Caco-2 (cell line): ENCODE data around the gene WDR27. TPM values are rescaled to one million over a fixed set of nuclear protein-coding genes. Genes with fewer than 3 reads are reported as not detected.

Experiments used
- BruUV-seq: library from RNA; stranded (reverse); fragments of 400-500 nt; replicated peaks from 2 replicates; lab custom pipeline; 2021; lab: Mats Ljungman, UMichigan
- CTCF ChIA-PET: fragments of 300-600 bp; sonication (Branson Sonifier 250); formaldehyde crosslinking; loops from one replicate; lab custom pipeline; 2022; ENCODE audit warnings: antibody characterized with exemption; lab: Charles Lee
- POLR2A ChIA-PET: fragments of 300-600 bp; sonication (Branson Sonifier 250); formaldehyde crosslinking; loops from one replicate; lab custom pipeline; 2022; ENCODE audit warnings: antibody characterized with exemption; lab: Charles Lee
- DNase-seq, 2 experiments: peaks; one replicate each; pipeline versions ENCODE4 v3.0.0 to v3.0.0-alpha.2; 2020 to 2022
- H3K27me3 ChIP-seq: replicated peaks from 2 replicates; pipeline ENCODE4 v1.6.0; 2011; ENCODE audit warnings: low read length; ENCODE audit not compliant: control insufficient read depth, insufficient read depth
- H3K36me3 ChIP-seq: 2 replicates; pipeline ENCODE4 v1.5.1; 2011; ENCODE audit warnings: low read length; ENCODE audit not compliant: control insufficient read depth, insufficient read depth
- H3K4me1 ChIP-seq: fragments of 250-450 bp; sonication (Bioruptor Pico); 2 replicates; pipeline ENCODE4 v1.5.1; 2020; ENCODE audit warnings: mild to moderate bottlenecking
- H3K4me3 ChIP-seq: 2 replicates; pipeline ENCODE4 v1.5.1; 2011; ENCODE audit warnings: low read depth, mild to moderate bottlenecking, control low read depth, low read length
- H3K9me3 ChIP-seq: fragments of 250-450 bp; sonication (Bioruptor Pico); 2 replicates; pipeline ENCODE4 v1.5.1; 2020; ENCODE audit warnings: mild to moderate bottlenecking, moderate library complexity
- H3K27ac Mint-ChIP-seq: one replicate; pipeline ENCODE4 v1.8.0; 2022; ENCODE audit warnings: mixed read lengths; ENCODE audit not compliant: unreplicated experiment
- H3K27me3 Mint-ChIP-seq: one replicate; pipeline ENCODE4 v1.8.0; 2022; ENCODE audit warnings: mixed read lengths; ENCODE audit not compliant: insufficient read depth, unreplicated experiment
- H3K36me3 Mint-ChIP-seq: one replicate; pipeline ENCODE4 v1.8.0; 2022; ENCODE audit warnings: mild to moderate bottlenecking, mixed read lengths; ENCODE audit not compliant: insufficient read depth, unreplicated experiment
- H3K4me1 Mint-ChIP-seq: one replicate; pipeline ENCODE4 v1.8.0; 2022; ENCODE audit warnings: low read depth, mixed read lengths; ENCODE audit not compliant: unreplicated experiment
- H3K4me3 Mint-ChIP-seq: one replicate; pipeline ENCODE4 v1.8.0; 2022; ENCODE audit warnings: mild to moderate bottlenecking, moderate library complexity, mixed read lengths; ENCODE audit not compliant: unreplicated experiment
- H3K9me3 Mint-ChIP-seq: one replicate; pipeline ENCODE4 v1.8.0; 2022; ENCODE audit warnings: mixed read lengths; ENCODE audit not compliant: unreplicated experiment
- CTCF ChIP-seq, 2 experiments: fragments of 200-600 bp in 1 of 2; IDR thresholded peaks; 1 replicate in 1 of 2; 2 replicates in 1 of 2; pipeline versions ENCODE4 v1.5.1 to v1.8.0; 2011 to 2022; ENCODE audit warnings: antibody characterized with exemption in 1 of 2, control low read depth in 1 of 2, inconsistent platforms in 1 of 2, low read depth in 1 of 2, low read length in 1 of 2, mild to moderate bottlenecking in 1 of 2, moderate library complexity in 1 of 2; ENCODE audit not compliant: insufficient read depth in 1 of 2, severe bottlenecking in 1 of 2, unreplicated experiment in 1 of 2
- intact Hi-C: fragments of 100-400 bp; cut with micrococcal nuclease; formaldehyde crosslinking; loops from one replicate; pipeline ENCODE4 v1.10.0; 2022; ENCODE audit not compliant: unreplicated experiment
- total RNA-seq: library from RNA; stranded (reverse); gene quantifications from 2 replicates; pipeline ENCODE4 v1.2.3, GENCODE V29; 2022

Gene WDR27
- total RNA-seq, 1 experiment from 2014 or later: 62.9 TPM

- ChIA-PET POLR2A (no interaction called here), CTCF (no interaction called here)
- TF ChIP-seq CTCF (IDR thresholded peaks at IDR 0.05; ENCODE audit: insufficient read depth in 1 of 2, low read depth in 1 of 2, low read length in 1 of 2, severe bottlenecking in 1 of 2, unreplicated experiment in 1 of 2): no peak
- H3K36me3 ChIP-seq: no peaks in the 10 kb centered on the region
- no TSS peak for BruUV-seq
- no peaks in the 10 kb centered on the region for H3K4me1 Mint-ChIP-seq
- no peak overlapping the region for H3K27ac Mint-ChIP-seq
- peaks cover 24% of the 10 kb centered on the region for H3K9me3 Mint-ChIP-seq
- H3K4me3 ChIP-seq: no peak overlapping the region
- H3K9me3 ChIP-seq: peaks cover 5% of the 10 kb centered on the region; the same call in 1 of the 2 replicates
- H3K4me1 ChIP-seq: no peaks in the 10 kb centered on the region
- no peaks in the 10 kb centered on the region for H3K27me3 Mint-ChIP-seq
- H3K27me3 ChIP-seq: no peaks in the 10 kb centered on the region
- no peak overlapping the region for H3K4me3 Mint-ChIP-seq
- no peaks in the 10 kb centered on the region for H3K36me3 Mint-ChIP-seq
- DNase-seq: no peak
- intact Hi-C loops: no loop called here
Measured at GRCh38 chr6:169564453-169565240, 137.2 kb downstream of the WDR27 start.

- H3K4me3 Mint-ChIP-seq: no peak overlapping the region
- intact Hi-C loops: no loop called here
- Histone ChIP-seq H3K27me3 (no peaks in the 10 kb centered on the region), H3K4me1 (no peaks in the 10 kb centered on the region), H3K4me3 (no peak overlapping the region), H3K9me3 (peaks cover 5% of the 10 kb centered on the region; the same call in 1 of the 2 replicates), H3K36me3 (peaks cover 2% of the 10 kb centered on the region; the same call in 1 of the 2 replicates)
- H3K36me3 Mint-ChIP-seq: no peaks in the 10 kb centered on the region
- POLR2A ChIA-PET: no interaction called here
- TF ChIP-seq CTCF (IDR thresholded peaks at IDR 0.05; ENCODE audit: insufficient read depth in 1 of 2, low read depth in 1 of 2, low read length in 1 of 2, severe bottlenecking in 1 of 2, unreplicated experiment in 1 of 2): no peak
- H3K27ac Mint-ChIP-seq: no peak overlapping the region
- CTCF ChIA-PET: no interaction called here
- DNase-seq: no peak
- H3K4me1 Mint-ChIP-seq: no peaks in the 10 kb centered on the region
- H3K27me3 Mint-ChIP-seq: no peaks in the 10 kb centered on the region
- H3K9me3 Mint-ChIP-seq: peaks cover 24% of the 10 kb centered on the region
- BruUV-seq: no TSS peak
Measured at GRCh38 chr6:169561665-169562064, 140.2 kb downstream of the WDR27 start.

- H3K4me3 Mint-ChIP-seq: no peak overlapping the region
- no peak for TF ChIP-seq CTCF (IDR thresholded peaks at IDR 0.05; ENCODE audit: insufficient read depth in 1 of 2, low read depth in 1 of 2, low read length in 1 of 2, severe bottlenecking in 1 of 2, unreplicated experiment in 1 of 2)
- intact Hi-C loops: no loop called here
- H3K27ac Mint-ChIP-seq: no peak overlapping the region
- peaks cover 5% of the 10 kb centered on the region; the same call in 1 of the 2 replicates for H3K9me3 ChIP-seq
- no peaks in the 10 kb centered on the region for H3K27me3 ChIP-seq
- H3K4me1 ChIP-seq: no peaks in the 10 kb centered on the region
- no peak overlapping the region for H3K4me3 ChIP-seq
- ChIA-PET POLR2A (no interaction called here), CTCF (no interaction called here)
- no TSS peak for BruUV-seq
- no peaks in the 10 kb centered on the region for H3K27me3 Mint-ChIP-seq
- DNase-seq: no peak
- no peaks in the 10 kb centered on the region for H3K36me3 Mint-ChIP-seq
- peaks cover 2% of the 10 kb centered on the region; the same call in 1 of the 2 replicates for H3K36me3 ChIP-seq
- no peaks in the 10 kb centered on the region for H3K4me1 Mint-ChIP-seq
- H3K9me3 Mint-ChIP-seq: peaks cover 24% of the 10 kb centered on the region
Measured at GRCh38 chr6:169559592-169559991, 142.2 kb downstream of the WDR27 start.
